ENCODE measurements around the gene CREB3L2. TPM values are rescaled to one million over a fixed set of nuclear protein-coding genes. Genes with fewer than 3 reads are reported as not detected.

The CREB3L2 gene
- total and polyA plus RNA-seq, 10 of the 15 experiments (the other 5 are each of a cell fraction or from before 2014, with no cell fraction given) = 6.4 to 67.1 (median 26.2) TPM

DNA sequence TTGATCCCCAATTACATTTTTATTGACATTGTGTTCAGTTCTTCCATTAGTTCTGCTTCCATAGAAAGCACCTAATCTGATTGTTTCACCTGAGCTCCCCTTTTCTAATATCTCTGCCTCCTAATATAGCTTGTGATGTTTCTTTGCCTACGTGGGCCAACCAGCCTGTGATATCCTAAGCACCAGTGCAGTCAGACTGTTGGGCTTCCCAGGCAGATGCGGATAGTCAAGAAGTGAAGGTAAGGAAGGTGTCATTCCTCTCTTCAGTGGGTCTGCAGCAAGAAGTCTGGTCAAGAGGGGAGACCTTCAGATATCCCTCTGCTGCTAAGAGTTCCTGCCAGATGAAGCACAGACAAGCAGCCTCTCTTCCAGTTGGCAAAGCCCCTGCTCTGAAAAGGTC, 138.9 kb downstream of the CREB3L2 start:
- ATAC-seq (no peak), FAIRE-seq (no peak), DNase-seq (ENCODE audit: low read depth, low spot score) (no peak)
- no peak overlapping the region for H2AFZ ChIP-seq (ENCODE audit: control insufficient read depth, low read depth, low read length)
- H3K4me3 ChIP-seq = no peak overlapping the region
- peaks cover 0 to 4% of the 10 kb centered on the region in 2 experiments; a peak in 2 of 4 replicates for H3K36me3 ChIP-seq (ENCODE audit: control insufficient read depth in 2 of 2, insufficient read depth in 2 of 2, low read length in 1 of 2)
- intact Hi-C loops (cut with micrococcal nuclease; ENCODE audit: unreplicated experiment) (no loop called here), in situ Hi-C loops (cut with MboI) (no loop called here)
- H3K4me2 ChIP-seq (ENCODE audit: control insufficient read depth, insufficient read depth) = no peak overlapping the region
- no TSS peak for BruUV-seq (replicated peaks)
- H3K9me3 ChIP-seq (replicated peaks; ENCODE audit: control insufficient read depth, insufficient read depth, low read length) = no peaks in the 10 kb centered on the region
- 0 out of 2 replicates have a peak, but pooled peaks have one; percentile 29 for TF ChIP-seq POLR2A (IDR thresholded peaks at IDR 0.05; ENCODE audit: low read depth, low read length)
- TF ChIP-seq MXI1 (IDR thresholded peaks at IDR 0.05; ENCODE audit: low read depth, low read length) = no peak
- WGBS (ENCODE audit: insufficient coverage, insufficient replicate concordance, low lambda C conversion rate, missing lambda C conversion rate) = 57% methylated on average over 2 of the region's 2 CpGs
- no peaks in the 10 kb centered on the region for H3K27me3 ChIP-seq (replicated peaks in 1 of 2; ENCODE audit: control insufficient read depth in 2 of 2, insufficient read depth in 2 of 2, low read length in 1 of 2)
- ChIA-PET RAD21 (ENCODE audit: unreplicated experiment) (no interaction called here), SMC1A (ENCODE audit: uncharacterized antibody, unreplicated experiment) (interaction anchor here (0.7 to 1.9 kb wide), 4 partner anchors 14 to 198 kb away, joined by 3 to 10 read pairs (median 5); no protein-coding TSS in a partner anchor), CTCF (interaction anchor here (1.3 to 2.3 kb wide), 4 partner anchors 9 to 207 kb away, joined by 3 to 6 read pairs (median 5); no protein-coding TSS in a partner anchor), POLR2A (no interaction called here)
- H3K79me2 ChIP-seq (ENCODE audit: control insufficient read depth, insufficient read depth, low read length) = no peaks in the 10 kb centered on the region
- H3K4me1 ChIP-seq (ENCODE audit: control insufficient read depth, insufficient read depth, low read length) = no peaks in the 10 kb centered on the region
- H3K9ac ChIP-seq (ENCODE audit: control insufficient read depth, insufficient read depth, low read length) = no peak overlapping the region
- H4K20me1 ChIP-seq (ENCODE audit: control insufficient read depth, insufficient read depth) = no peaks in the 10 kb centered on the region
- no peak overlapping the region for H3K27ac ChIP-seq (ENCODE audit: control insufficient read depth, insufficient read depth)

- BruUV-seq (replicated peaks) = no TSS peak
- no peak overlapping the region for H3K27ac ChIP-seq (ENCODE audit: control insufficient read depth, insufficient read depth)
- H3K4me2 ChIP-seq (ENCODE audit: control insufficient read depth, insufficient read depth) = no peak overlapping the region
- DNase-seq (ENCODE audit: low read depth, low spot score) (no peak), FAIRE-seq (no peak), ATAC-seq (no peak)
- H4K20me1 ChIP-seq (ENCODE audit: control insufficient read depth, insufficient read depth) = no peaks in the 10 kb centered on the region
- in situ Hi-C loops (cut with MboI) = no loop called here
- no peak overlapping the region for H3K4me3 ChIP-seq
- no peaks in the 10 kb centered on the region for H3K4me1 ChIP-seq (ENCODE audit: control insufficient read depth, insufficient read depth, low read length)
- SMC1A ChIA-PET (ENCODE audit: uncharacterized antibody, unreplicated experiment) = interaction anchor here (0.7 to 1.5 kb wide), 4 partner anchors 15 to 197 kb away, joined by 3 to 10 read pairs (median 4); no protein-coding TSS in a partner anchor
- H3K9ac ChIP-seq (ENCODE audit: control insufficient read depth, insufficient read depth, low read length) = no peak overlapping the region
- no peaks in the 10 kb centered on the region for H3K27me3 ChIP-seq (replicated peaks in 1 of 2; ENCODE audit: control insufficient read depth in 2 of 2, insufficient read depth in 2 of 2, low read length in 1 of 2)
- intact Hi-C loops (cut with micrococcal nuclease; ENCODE audit: unreplicated experiment) = no loop called here
- RAD21 ChIA-PET (ENCODE audit: unreplicated experiment) = no interaction called here
- TF ChIP-seq SMAD1 (IDR thresholded peaks at IDR 0.05; ENCODE audit: low read depth, partially characterized antibody) (no peak), SKIL (IDR thresholded peaks at IDR 0.05; ENCODE audit: low read depth, poor library complexity, severe bottlenecking) (no peak), ESRRA (IDR thresholded peaks at IDR 0.05; ENCODE audit: low read length) (no peak), RCOR1 (conservative IDR thresholded peaks at IDR 0.05; ENCODE audit: low read depth, low read length) (no peak), ZBTB40 (IDR thresholded peaks at IDR 0.05; ENCODE audit: borderline replicate concordance) (no peak), SIN3A (IDR thresholded peaks at IDR 0.05; ENCODE audit: low read depth, low read length) (no peak), IRF4 (IDR thresholded peaks at IDR 0.05; ENCODE audit: low read depth, low read length) (no peak), HCFC1 (IDR thresholded peaks at IDR 0.05; ENCODE audit: low read length) (no peak)
- TF ChIP-seq, protein P1, sequence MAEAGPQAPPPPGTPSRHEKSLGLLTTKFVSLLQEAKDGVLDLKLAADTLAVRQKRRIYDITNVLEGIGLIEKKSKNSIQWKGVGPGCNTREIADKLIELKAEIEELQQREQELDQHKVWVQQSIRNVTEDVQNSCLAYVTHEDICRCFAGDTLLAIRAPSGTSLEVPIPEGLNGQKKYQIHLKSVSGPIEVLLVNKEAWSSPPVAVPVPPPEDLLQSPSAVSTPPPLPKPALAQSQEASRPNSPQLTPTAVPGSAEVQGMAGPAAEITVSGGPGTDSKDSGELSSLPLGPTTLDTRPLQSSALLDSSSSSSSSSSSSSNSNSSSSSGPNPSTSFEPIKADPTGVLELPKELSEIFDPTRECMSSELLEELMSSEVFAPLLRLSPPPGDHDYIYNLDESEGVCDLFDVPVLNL (IDR thresholded peaks at IDR 0.05; ENCODE audit: low read depth, low read length) = no peak
- no peak overlapping the region for H2AFZ ChIP-seq (ENCODE audit: control insufficient read depth, low read depth, low read length)
- no peaks in the 10 kb centered on the region for H3K9me3 ChIP-seq (replicated peaks; ENCODE audit: control insufficient read depth, insufficient read depth, low read length)
- no peaks in the 10 kb centered on the region for H3K79me2 ChIP-seq (ENCODE audit: control insufficient read depth, insufficient read depth, low read length)
- POLR2A ChIA-PET = no interaction called here
- CTCF ChIA-PET = interaction anchor here (1.3 to 2.3 kb wide), 5 partner anchors 8 to 266 kb away, joined by 3 to 6 read pairs (median 4); no protein-coding TSS in a partner anchor
- WGBS (ENCODE audit: insufficient coverage, insufficient replicate concordance, low lambda C conversion rate, missing lambda C conversion rate) = 41% methylated on average over 4 of the region's 4 CpGs
- H3K36me3 ChIP-seq (ENCODE audit: control insufficient read depth in 2 of 2, insufficient read depth in 2 of 2, low read length in 1 of 2) = peaks cover 0 to 4% of the 10 kb centered on the region in 2 experiments; a peak in 2 of 4 replicates
These were observed 139.5 kb downstream of the CREB3L2 start for GRCh38 chr7:137862358-137862757.

Measured in GM12878 (cell line).